Jurkat, Clone E6-1 (cell line): ENCODE data around the gene EXOSC10.
A peak's percentile ranks its signal among the peaks of the same experiment; 100 is the strongest.
"Not testable (repeated sequence)": the region's sequence is repeated elsewhere in the genome, so short reads cannot be mapped to it uniquely, and the experiment has no call there.

Experiments used
- DNase-seq: peaks from one replicate; pipeline ENCODE4 v3.0.0-alpha.2; 2011; ENCODE audit warnings: low read depth, low spot score
- H3K4me3 ChIP-seq: 2 replicates; pipeline ENCODE4 v1.5.1; 2011; ENCODE audit warnings: mild to moderate bottlenecking, low read length, control low read depth, moderate library complexity

The EXOSC10 gene

GRCh38 chr1:11046625-11047365 is 52.9 kb downstream of the EXOSC10 start, which contains the start of gene MASP2:
Gene MASP2, minus strand, starts transcription at chr1:11047239. Its CDS starts 32 bp downstream, at chr1:11047207.
- H3K4me3 ChIP-seq = no peak within 1 kb of the TSS
- DNase-seq = no peak

- H3K4me3 ChIP-seq = no peak overlapping the region
- DNase-seq = no peak
Measured at GRCh38 chr1:11046270-11046566, 53.5 kb downstream of the EXOSC10 start.

GRCh38 chr1:11045428-11046269 is 54.0 kb downstream of the EXOSC10 start:
- DNase-seq = no peak
- no peak overlapping the region for H3K4me3 ChIP-seq

GRCh38 chr1:11044849-11045427 is 54.7 kb downstream of the EXOSC10 start:
- no peak overlapping the region for H3K4me3 ChIP-seq
- no peak for DNase-seq

- no peak overlapping the region for H3K4me3 ChIP-seq
- no peak for DNase-seq
Measured at GRCh38 chr1:11044086-11044848, 55.4 kb downstream of the EXOSC10 start.

- no peak overlapping the region for H3K4me3 ChIP-seq
- no peak for DNase-seq
Measured at GRCh38 chr1:11042995-11043874, 56.4 kb downstream of the EXOSC10 start.

GRCh38 chr1:11042065-11042464 is 57.6 kb downstream of the EXOSC10 start:
- H3K4me3 ChIP-seq = no peak overlapping the region
- no peak for DNase-seq

- no peak for DNase-seq
- no peak overlapping the region for H3K4me3 ChIP-seq
Measured at GRCh38 chr1:11041048-11041447, 58.6 kb downstream of the EXOSC10 start.

- H3K4me3 ChIP-seq, DNase-seq: not testable (repeated sequence)
Measured at GRCh38 chr1:11040105-11040429, 59.6 kb downstream of the EXOSC10 start.

GRCh38 chr1:11039351-11040104 is 60.1 kb downstream of the EXOSC10 start:
- H3K4me3 ChIP-seq = no peak overlapping the region
- DNase-seq = no peak

- peak; percentile 91 for DNase-seq
- H3K4me3 ChIP-seq = no peak overlapping the region
Measured at GRCh38 chr1:11037740-11038182, 61.9 kb downstream of the EXOSC10 start.

GRCh38 chr1:11037019-11037739 is 62.5 kb downstream of the EXOSC10 start:
- not testable (repeated sequence) for H3K4me3 ChIP-seq

GRCh38 chr1:11031624-11032262 is 67.9 kb downstream of the EXOSC10 start:
- DNase-seq = no peak
- no peak overlapping the region for H3K4me3 ChIP-seq

More at GRCh38 chr1:11037019-11037739, 62.5 kb downstream of the EXOSC10 start:
- not testable (repeated sequence) for DNase-seq

GRCh38 chr1:11030865-11031264 is 68.8 kb downstream of the EXOSC10 start:
- H3K4me3 ChIP-seq = no peak overlapping the region
- DNase-seq = no peak

- no peak for DNase-seq
- H3K4me3 ChIP-seq = no peak overlapping the region
Measured at GRCh38 chr1:11028018-11028417, 71.7 kb downstream of the EXOSC10 start.

GRCh38 chr1:11027316-11027715 is 72.4 kb downstream of the EXOSC10 start:
- H3K4me3 ChIP-seq = no peak overlapping the region
- DNase-seq = no peak

GRCh38 chr1:11026903-11027302 is 72.8 kb downstream of the EXOSC10 start:
- no peak overlapping the region for H3K4me3 ChIP-seq

More at GRCh38 chr1:11026903-11027302, 72.8 kb downstream of the EXOSC10 start:
- DNase-seq = no peak
